ENCODE data around the gene ALAD. TPM values are rescaled to one million over a fixed set of nuclear protein-coding genes. Genes with fewer than 3 reads are reported as not detected.

The ALAD gene
- total RNA-seq, 1 experiment from 2014 or later, result 7.8 TPM

- Mint-ChIP-seq H3K9me3 (ENCODE audit: unreplicated experiment) (no peaks in the 10 kb centered on the region), H3K36me3 (ENCODE audit: insufficient read depth, unreplicated experiment) (no peaks in the 10 kb centered on the region), H3K27ac (ENCODE audit: low read depth, unreplicated experiment) (no peak overlapping the region), H3K27me3 (ENCODE audit: insufficient read depth, unreplicated experiment) (no peaks in the 10 kb centered on the region), H3K4me3 (ENCODE audit: unreplicated experiment) (no peak overlapping the region), H3K4me1 (ENCODE audit: insufficient read depth, unreplicated experiment) (peaks cover 12% of the 10 kb centered on the region)
- no peak for DNase-seq (ENCODE audit: unreplicated experiment)
- no TSS peak for BruUV-seq (replicated peaks)
- TF ChIP-seq CTCF (IDR thresholded peaks at IDR 0.05; ENCODE audit: unreplicated experiment), result no peak
- POLR2A ChIA-PET, result no interaction called here
- intact Hi-C loops (cut with micrococcal nuclease), result no loop called here
- CTCF ChIA-PET, result interaction anchor here (0.7 to 1.5 kb wide), 3 partner anchors 8 to 145 kb away, joined by 3 to 7 read pairs (median 5); no protein-coding TSS in a partner anchor
These were observed 2.3 kb downstream of the ALAD start for GRCh38 chr9:113398796-113399195.

GRCh38 chr9:113397203-113397631 is 3.9 kb downstream of the ALAD start:
- ChIA-PET CTCF (interaction anchor here (0.9 kb wide), 1 partner anchor 11 kb away, joined by 4 read pairs; no protein-coding TSS in a partner anchor), POLR2A (no interaction called here)
- TF ChIP-seq CTCF (IDR thresholded peaks at IDR 0.05; ENCODE audit: unreplicated experiment), result no peak
- Mint-ChIP-seq H3K27me3 (ENCODE audit: insufficient read depth, unreplicated experiment) (no peaks in the 10 kb centered on the region), H3K4me3 (ENCODE audit: unreplicated experiment) (no peak overlapping the region), H3K27ac (ENCODE audit: low read depth, unreplicated experiment) (no peak overlapping the region), H3K36me3 (ENCODE audit: insufficient read depth, unreplicated experiment) (no peaks in the 10 kb centered on the region), H3K9me3 (ENCODE audit: unreplicated experiment) (no peaks in the 10 kb centered on the region), H3K4me1 (ENCODE audit: insufficient read depth, unreplicated experiment) (peaks cover 12% of the 10 kb centered on the region)
- no peak for DNase-seq (ENCODE audit: unreplicated experiment)
- no TSS peak for BruUV-seq (replicated peaks)
- intact Hi-C loops (cut with micrococcal nuclease), result no loop called here

GRCh38 chr9:113395000-113395861 is 5.9 kb downstream of the ALAD start:
- ChIA-PET CTCF (interaction anchor here (0.7 to 1.1 kb wide), 2 partner anchors 182 to 263 kb away, joined by 3 to 6 read pairs; no protein-coding TSS in a partner anchor), POLR2A (interaction anchor here (0.7 kb wide), 1 partner anchor 164 kb away, joined by 3 read pairs; no protein-coding TSS in a partner anchor)
- Mint-ChIP-seq H3K27ac (ENCODE audit: low read depth, unreplicated experiment) (no peak overlapping the region), H3K27me3 (ENCODE audit: insufficient read depth, unreplicated experiment) (no peaks in the 10 kb centered on the region), H3K4me3 (ENCODE audit: unreplicated experiment) (no peak overlapping the region), H3K36me3 (ENCODE audit: insufficient read depth, unreplicated experiment) (no peaks in the 10 kb centered on the region), H3K9me3 (ENCODE audit: unreplicated experiment) (no peaks in the 10 kb centered on the region), H3K4me1 (ENCODE audit: insufficient read depth, unreplicated experiment) (peaks cover 6% of the 10 kb centered on the region)
- TF ChIP-seq CTCF (IDR thresholded peaks at IDR 0.05; ENCODE audit: unreplicated experiment), result no peak
- no peak for DNase-seq (ENCODE audit: unreplicated experiment)
- intact Hi-C loops (cut with micrococcal nuclease), result no loop called here
- no TSS peak for BruUV-seq (replicated peaks)

- Mint-ChIP-seq H3K27me3 (ENCODE audit: insufficient read depth, unreplicated experiment) (no peaks in the 10 kb centered on the region), H3K27ac (ENCODE audit: low read depth, unreplicated experiment) (no peak overlapping the region), H3K4me1 (ENCODE audit: insufficient read depth, unreplicated experiment) (no peaks in the 10 kb centered on the region), H3K9me3 (ENCODE audit: unreplicated experiment) (no peaks in the 10 kb centered on the region), H3K4me3 (ENCODE audit: unreplicated experiment) (no peak overlapping the region), H3K36me3 (ENCODE audit: insufficient read depth, unreplicated experiment) (no peaks in the 10 kb centered on the region)
- no peak for TF ChIP-seq CTCF (IDR thresholded peaks at IDR 0.05; ENCODE audit: unreplicated experiment)
- DNase-seq (ENCODE audit: unreplicated experiment), result no peak
- intact Hi-C loops (cut with micrococcal nuclease), result no loop called here
- CTCF ChIA-PET, result interaction anchor here (0.7 to 1.0 kb wide), 2 partner anchors 15 to 54 kb away, joined by 3 to 4 read pairs; partner anchors contain the start of gene WDR31
- POLR2A ChIA-PET, result no interaction called here
- no TSS peak for BruUV-seq (replicated peaks)
These were observed 7.8 kb downstream of the ALAD start for GRCh38 chr9:113393281-113393680.

Measured in MCF 10A (cell line).